AG08396 (cell line): ENCODE measurements around the gene ENOPH1.
A peak's percentile ranks its signal among the peaks of the same experiment; 100 is the strongest.
"Not testable (repeated sequence)": the region's sequence is repeated elsewhere in the genome, so short reads cannot be mapped to it uniquely, and the experiment has no call there.

ENCODE experiments used
- DNase-seq: peaks from one replicate; pipeline ENCODE4 v3.0.0; 2012; ENCODE audit warnings: low spot score, mixed read lengths

The ENOPH1 gene

GRCh38 chr4:82430193-82430963 lies at the start of gene ENOPH1, which contains the start of gene HNRNPDL:
TSS of gene ENOPH1 (plus strand) at chr4:82430590. CDS start at chr4:82430830, 240 bp downstream.
TSS of gene HNRNPDL (minus strand) at chr4:82430462. CDS start at chr4:82429690, 772 bp downstream.
- peak; percentile 97 for DNase-seq

GRCh38 chr4:82380831-82381230 lies 49.6 kb upstream of the ENOPH1 start:
- no peak for DNase-seq

- no peak for DNase-seq
These were observed 49.2 kb upstream of the ENOPH1 start for GRCh38 chr4:82381235-82381634.

- peak; percentile 19 for DNase-seq
These were observed 48.6 kb upstream of the ENOPH1 start for GRCh38 chr4:82381661-82382296.

GRCh38 chr4:82382751-82383150 lies 47.6 kb upstream of the ENOPH1 start:
- DNase-seq: no peak

GRCh38 chr4:82386312-82386711 lies 44.1 kb upstream of the ENOPH1 start:
- not testable (repeated sequence) for DNase-seq

GRCh38 chr4:82388405-82388804 lies 42.0 kb upstream of the ENOPH1 start:
- no peak for DNase-seq

GRCh38 chr4:82390061-82390460 lies 40.3 kb upstream of the ENOPH1 start:
- not testable (repeated sequence) for DNase-seq

- no peak for DNase-seq
These were observed 35.5 kb upstream of the ENOPH1 start for GRCh38 chr4:82394896-82395295.

GRCh38 chr4:82397527-82397926 lies 32.9 kb upstream of the ENOPH1 start:
- no peak for DNase-seq

GRCh38 chr4:82398263-82398662 lies 32.1 kb upstream of the ENOPH1 start:
- no peak for DNase-seq

GRCh38 chr4:82401600-82401999 lies 28.8 kb upstream of the ENOPH1 start:
- DNase-seq: no peak

- DNase-seq: no peak
These were observed 28.1 kb upstream of the ENOPH1 start for GRCh38 chr4:82402196-82402775.

- DNase-seq: no peak
These were observed 26.7 kb upstream of the ENOPH1 start for GRCh38 chr4:82403725-82404124.

GRCh38 chr4:82415061-82415460 lies 15.3 kb upstream of the ENOPH1 start:
- DNase-seq: not testable (repeated sequence)

GRCh38 chr4:82415922-82416365 lies 14.4 kb upstream of the ENOPH1 start:
- DNase-seq: no peak

GRCh38 chr4:82419451-82419850 lies 10.9 kb upstream of the ENOPH1 start:
- no peak for DNase-seq

GRCh38 chr4:82421796-82422560 lies 8.4 kb upstream of the ENOPH1 start:
- no peak for DNase-seq

GRCh38 chr4:82422616-82423015 lies 7.8 kb upstream of the ENOPH1 start:
- no peak for DNase-seq

- peak; percentile 36 for DNase-seq
These were observed 6.9 kb upstream of the ENOPH1 start for GRCh38 chr4:82423245-82424054.

- DNase-seq: no peak
These were observed 4.9 kb upstream of the ENOPH1 start for GRCh38 chr4:82425478-82425877.
